ENCODE data around the gene DDX19B. TPM values are rescaled to one million over a fixed set of nuclear protein-coding genes. Genes with fewer than 3 reads are reported as not detected.

DDX19B gene
- total and polyA plus RNA-seq, 9 of the 15 experiments (the other 6 are each of a cell fraction or from before 2014, with no cell fraction given) = 7.0 to 32.9 (median 19.3) TPM

DNA sequence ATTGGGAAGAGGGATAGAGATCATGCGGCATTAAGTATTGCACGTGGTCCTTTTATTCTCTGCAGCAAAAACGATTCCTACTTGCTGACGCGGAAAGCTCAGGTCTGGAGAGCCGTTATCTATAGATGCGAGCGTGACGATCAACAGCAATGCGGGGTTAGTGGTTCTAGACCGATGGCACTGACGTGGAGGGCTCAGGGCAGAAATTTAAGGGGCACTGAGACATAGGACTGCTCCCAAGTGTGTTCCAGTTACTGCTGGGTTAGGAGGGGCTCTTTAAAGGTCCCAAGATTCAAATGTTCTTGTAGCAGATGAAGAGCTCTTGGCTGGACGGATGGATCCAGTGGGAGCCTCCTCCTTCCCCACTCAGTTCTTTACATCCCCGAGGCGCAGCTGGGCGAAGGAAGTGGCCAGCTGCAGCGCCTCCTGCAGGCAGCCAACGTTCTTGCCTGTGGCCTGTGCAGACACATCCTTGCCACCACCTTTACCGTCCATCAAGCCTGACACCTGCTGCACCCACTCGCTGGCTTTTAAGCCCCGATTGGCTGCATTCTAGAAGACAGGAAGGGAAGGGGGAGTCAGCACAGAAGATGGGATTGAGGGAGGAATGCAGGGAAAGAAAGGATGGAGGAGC is 46.5 kb upstream of the DDX19B start (continued):
- TF ChIP-seq, protein P1, sequence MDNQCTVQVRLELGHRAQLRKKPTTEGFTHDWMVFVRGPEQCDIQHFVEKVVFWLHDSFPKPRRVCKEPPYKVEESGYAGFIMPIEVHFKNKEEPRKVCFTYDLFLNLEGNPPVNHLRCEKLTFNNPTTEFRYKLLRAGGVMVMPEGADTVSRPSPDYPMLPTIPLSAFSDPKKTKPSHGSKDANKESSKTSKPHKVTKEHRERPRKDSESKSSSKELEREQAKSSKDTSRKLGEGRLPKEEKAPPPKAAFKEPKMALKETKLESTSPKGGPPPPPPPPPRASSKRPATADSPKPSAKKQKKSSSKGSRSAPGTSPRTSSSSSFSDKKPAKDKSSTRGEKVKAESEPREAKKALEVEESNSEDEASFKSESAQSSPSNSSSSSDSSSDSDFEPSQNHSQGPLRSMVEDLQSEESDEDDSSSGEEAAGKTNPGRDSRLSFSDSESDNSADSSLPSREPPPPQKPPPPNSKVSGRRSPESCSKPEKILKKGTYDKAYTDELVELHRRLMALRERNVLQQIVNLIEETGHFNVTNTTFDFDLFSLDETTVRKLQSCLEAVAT (IDR thresholded peaks at IDR 0.05) = peak in 1 of 2 experiments; percentile 76; a peak in 2 of 4 replicates
- TF ChIP-seq ERF (CRISPR knock-in tag; IDR thresholded peaks at IDR 0.05) = no peak
- no peak for TF ChIP-seq PRPF4 (IDR thresholded peaks at IDR 0.05; ENCODE audit: insufficient read depth, low read depth, low read length, poor library complexity, severe bottlenecking)
- TF ChIP-seq, protein P2, sequence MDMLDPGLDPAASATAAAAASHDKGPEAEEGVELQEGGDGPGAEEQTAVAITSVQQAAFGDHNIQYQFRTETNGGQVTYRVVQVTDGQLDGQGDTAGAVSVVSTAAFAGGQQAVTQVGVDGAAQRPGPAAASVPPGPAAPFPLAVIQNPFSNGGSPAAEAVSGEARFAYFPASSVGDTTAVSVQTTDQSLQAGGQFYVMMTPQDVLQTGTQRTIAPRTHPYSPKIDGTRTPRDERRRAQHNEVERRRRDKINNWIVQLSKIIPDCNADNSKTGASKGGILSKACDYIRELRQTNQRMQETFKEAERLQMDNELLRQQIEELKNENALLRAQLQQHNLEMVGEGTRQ (CRISPR knock-in tag; IDR thresholded peaks at IDR 0.05) = no peak
- no peak for TF ChIP-seq LARP7 (IDR thresholded peaks at IDR 0.05)
- no peak for TF ChIP-seq KHSRP (IDR thresholded peaks at IDR 0.05)
- no peak for TF ChIP-seq HNRNPUL1 (IDR thresholded peaks at IDR 0.05; ENCODE audit: low read length)
- TF ChIP-seq, protein P3, sequence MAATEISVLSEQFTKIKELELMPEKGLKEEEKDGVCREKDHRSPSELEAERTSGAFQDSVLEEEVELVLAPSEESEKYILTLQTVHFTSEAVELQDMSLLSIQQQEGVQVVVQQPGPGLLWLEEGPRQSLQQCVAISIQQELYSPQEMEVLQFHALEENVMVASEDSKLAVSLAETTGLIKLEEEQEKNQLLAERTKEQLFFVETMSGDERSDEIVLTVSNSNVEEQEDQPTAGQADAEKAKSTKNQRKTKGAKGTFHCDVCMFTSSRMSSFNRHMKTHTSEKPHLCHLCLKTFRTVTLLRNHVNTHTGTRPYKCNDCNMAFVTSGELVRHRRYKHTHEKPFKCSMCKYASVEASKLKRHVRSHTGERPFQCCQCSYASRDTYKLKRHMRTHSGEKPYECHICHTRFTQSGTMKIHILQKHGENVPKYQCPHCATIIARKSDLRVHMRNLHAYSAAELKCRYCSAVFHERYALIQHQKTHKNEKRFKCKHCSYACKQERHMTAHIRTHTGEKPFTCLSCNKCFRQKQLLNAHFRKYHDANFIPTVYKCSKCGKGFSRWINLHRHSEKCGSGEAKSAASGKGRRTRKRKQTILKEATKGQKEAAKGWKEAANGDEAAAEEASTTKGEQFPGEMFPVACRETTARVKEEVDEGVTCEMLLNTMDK (IDR thresholded peaks at IDR 0.05; ENCODE audit: borderline replicate concordance, insufficient read depth, low read depth, low read length, poor library complexity, severe bottlenecking) = peak; percentile 5
- no peak for TF ChIP-seq RB1 (IDR thresholded peaks at IDR 0.05; ENCODE audit: low read depth)
- TF ChIP-seq HSF4 (CRISPR knock-in tag; IDR thresholded peaks at IDR 0.05; ENCODE audit: borderline replicate concordance) = no peak
- TF ChIP-seq MTA1 (IDR thresholded peaks at IDR 0.05; ENCODE audit: borderline replicate concordance) = peak; percentile 29; the same call in 1 of the 2 replicates
- no peak for TF ChIP-seq ZNF830 (CRISPR knock-in tag; IDR thresholded peaks at IDR 0.05)

Measured in K562 (cell line).